ENCODE data around the gene ENTPD3.

DNA sequence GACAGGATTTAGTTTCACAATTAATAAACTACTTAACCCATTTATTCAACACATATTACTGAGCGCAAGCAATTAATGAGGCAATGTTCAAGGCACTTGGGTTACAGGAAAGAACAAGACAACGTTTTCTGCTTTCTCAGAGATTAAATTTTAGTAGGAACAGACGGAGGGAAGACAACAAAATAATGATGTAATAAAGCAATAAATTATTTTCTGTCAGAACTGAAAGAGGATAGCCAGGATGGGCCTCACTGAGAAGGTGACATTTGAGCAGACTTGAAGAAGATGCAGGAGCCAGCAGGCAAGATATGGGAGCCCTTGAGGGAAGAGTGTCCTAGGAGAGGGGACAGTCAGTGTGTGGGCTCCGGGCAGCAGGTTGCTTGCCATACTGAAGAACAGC, 58.9 kb downstream of the ENTPD3 start:
- TF ChIP-seq, protein P1, sequence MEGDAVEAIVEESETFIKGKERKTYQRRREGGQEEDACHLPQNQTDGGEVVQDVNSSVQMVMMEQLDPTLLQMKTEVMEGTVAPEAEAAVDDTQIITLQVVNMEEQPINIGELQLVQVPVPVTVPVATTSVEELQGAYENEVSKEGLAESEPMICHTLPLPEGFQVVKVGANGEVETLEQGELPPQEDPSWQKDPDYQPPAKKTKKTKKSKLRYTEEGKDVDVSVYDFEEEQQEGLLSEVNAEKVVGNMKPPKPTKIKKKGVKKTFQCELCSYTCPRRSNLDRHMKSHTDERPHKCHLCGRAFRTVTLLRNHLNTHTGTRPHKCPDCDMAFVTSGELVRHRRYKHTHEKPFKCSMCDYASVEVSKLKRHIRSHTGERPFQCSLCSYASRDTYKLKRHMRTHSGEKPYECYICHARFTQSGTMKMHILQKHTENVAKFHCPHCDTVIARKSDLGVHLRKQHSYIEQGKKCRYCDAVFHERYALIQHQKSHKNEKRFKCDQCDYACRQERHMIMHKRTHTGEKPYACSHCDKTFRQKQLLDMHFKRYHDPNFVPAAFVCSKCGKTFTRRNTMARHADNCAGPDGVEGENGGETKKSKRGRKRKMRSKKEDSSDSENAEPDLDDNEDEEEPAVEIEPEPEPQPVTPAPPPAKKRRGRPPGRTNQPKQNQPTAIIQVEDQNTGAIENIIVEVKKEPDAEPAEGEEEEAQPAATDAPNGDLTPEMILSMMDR (IDR thresholded peaks at IDR 0.05), result no peak
- TF ChIP-seq POLR2AphosphoS5 (IDR thresholded peaks at IDR 0.05) (no peak), POLR2A (IDR thresholded peaks at IDR 0.05) (no peak)

All from suprapubic skin (tissue), 4 donors.